NB4 (cell line): ENCODE data around the gene DNAI1.

Experiments used
- MYC ChIP-seq: IDR thresholded peaks from 2 replicates; pipeline ENCODE4 v1.6.1; 2011; ENCODE audit warnings: low read depth, low read length
- POLR2A ChIP-seq: IDR thresholded peaks from 2 replicates; pipeline ENCODE4 v1.6.1; 2011; ENCODE audit warnings: mild to moderate bottlenecking; ENCODE audit not compliant: insufficient read length; ENCODE audit errors: extremely low read depth
- TF ChIP-seq, protein P1 (sequence below): IDR thresholded peaks from one replicate; pipeline ENCODE4 v1.5.1; 2012; ENCODE audit warnings: low read depth, low read length

DNA sequence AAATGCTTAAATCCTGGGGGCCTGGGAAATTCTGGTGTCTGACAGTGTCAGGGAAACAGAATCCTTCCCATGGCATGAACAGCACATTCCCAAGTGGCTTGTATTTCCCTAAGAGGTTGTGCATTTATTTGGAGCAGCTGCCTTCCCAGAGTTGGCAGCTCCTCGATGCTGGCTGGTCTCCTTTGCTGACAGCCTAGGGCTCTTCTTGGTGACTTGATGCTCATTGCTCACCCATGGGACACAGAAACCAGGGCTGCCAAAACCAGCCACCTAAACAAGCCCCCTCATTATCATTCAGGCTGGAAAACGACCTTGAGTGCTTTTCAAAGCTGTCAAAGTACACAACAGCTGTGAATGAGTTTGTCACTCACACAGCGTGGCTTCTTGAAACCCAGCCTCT is 39.9 kb downstream of the DNAI1 start:
- TF ChIP-seq POLR2A, result no peak
- TF ChIP-seq, protein P1, sequence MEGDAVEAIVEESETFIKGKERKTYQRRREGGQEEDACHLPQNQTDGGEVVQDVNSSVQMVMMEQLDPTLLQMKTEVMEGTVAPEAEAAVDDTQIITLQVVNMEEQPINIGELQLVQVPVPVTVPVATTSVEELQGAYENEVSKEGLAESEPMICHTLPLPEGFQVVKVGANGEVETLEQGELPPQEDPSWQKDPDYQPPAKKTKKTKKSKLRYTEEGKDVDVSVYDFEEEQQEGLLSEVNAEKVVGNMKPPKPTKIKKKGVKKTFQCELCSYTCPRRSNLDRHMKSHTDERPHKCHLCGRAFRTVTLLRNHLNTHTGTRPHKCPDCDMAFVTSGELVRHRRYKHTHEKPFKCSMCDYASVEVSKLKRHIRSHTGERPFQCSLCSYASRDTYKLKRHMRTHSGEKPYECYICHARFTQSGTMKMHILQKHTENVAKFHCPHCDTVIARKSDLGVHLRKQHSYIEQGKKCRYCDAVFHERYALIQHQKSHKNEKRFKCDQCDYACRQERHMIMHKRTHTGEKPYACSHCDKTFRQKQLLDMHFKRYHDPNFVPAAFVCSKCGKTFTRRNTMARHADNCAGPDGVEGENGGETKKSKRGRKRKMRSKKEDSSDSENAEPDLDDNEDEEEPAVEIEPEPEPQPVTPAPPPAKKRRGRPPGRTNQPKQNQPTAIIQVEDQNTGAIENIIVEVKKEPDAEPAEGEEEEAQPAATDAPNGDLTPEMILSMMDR, result no peak
- no peak for TF ChIP-seq MYC
